Thymus (tissue), 11 donors: ENCODE results near the gene DCAF10. TPM values are rescaled to one million over a fixed set of nuclear protein-coding genes. Genes with fewer than 3 reads are reported as not detected.

Source experiments
- DNase-seq, 9 donors: peaks; one replicate each; pipeline ENCODE4 v3.0.0-alpha.2; 2013; ENCODE audit warnings: low spot score in 9 of 9, low read depth in 6 of 9, missing footprints in 1 of 9
- H3K27ac ChIP-seq, 2 donors: one replicate each; pipeline ENCODE4 v1.5.1; 2013; ENCODE audit warnings: control low read depth in 1 of 2, low read depth in 1 of 2, low read length in 1 of 2, mild to moderate bottlenecking in 1 of 2, moderate library complexity in 1 of 2
- H3K27me3 ChIP-seq, 2 donors: one replicate each; pipeline ENCODE4 v1.5.1; 2013; ENCODE audit warnings: low read length in 1 of 2; ENCODE audit not compliant: control insufficient read depth in 2 of 2, insufficient read depth in 1 of 2
- H3K36me3 ChIP-seq, 2 donors: one replicate each; pipeline ENCODE4 v1.5.1; 2013; ENCODE audit warnings: low read length in 1 of 2, mild to moderate bottlenecking in 1 of 2, moderate library complexity in 1 of 2; ENCODE audit not compliant: control insufficient read depth in 2 of 2, insufficient read depth in 2 of 2
- H3K4me1 ChIP-seq, 2 donors: one replicate each; pipeline ENCODE4 v1.5.1; 2013; ENCODE audit warnings: low read length in 2 of 2; ENCODE audit not compliant: control insufficient read depth in 2 of 2, insufficient read depth in 2 of 2
- H3K4me3 ChIP-seq, 2 donors: one replicate each; pipeline ENCODE4 v1.5.1; 2013; ENCODE audit warnings: low read length in 2 of 2, control low read depth in 1 of 2, mild to moderate bottlenecking in 1 of 2
- H3K9me3 ChIP-seq, 2 donors: one replicate each; pipeline ENCODE4 v1.5.1; 2013; ENCODE audit warnings: low read length in 1 of 2, mild to moderate bottlenecking in 1 of 2; ENCODE audit not compliant: control insufficient read depth in 2 of 2, insufficient read depth in 1 of 2
- WGBS: extraction: QIAGEN DNeasy Blood & Tissue Kit; methylation state at CpG from one replicate; pipeline ENCODE4 v1.1.7; 2013; 5-methylcytosine and 5-hydroxymethylcytosine counted together
- polyA plus RNA-seq: library from polyadenylated mRNA; stranded (reverse); fragments of 200-250 nt; gene quantifications from one replicate; pipeline ENCODE4 v1.2.3, GENCODE V29; 2013
- total RNA-seq: library from RNA; stranded (reverse); fragments of 120-200 nt; gene quantifications from one replicate; pipeline ENCODE4 v1.2.4, GENCODE V29; 2013
- donor health status: healthy.

The DCAF10 gene
- total and polyA plus RNA-seq, 2 donors: 7.6 to 7.7 TPM

DNA sequence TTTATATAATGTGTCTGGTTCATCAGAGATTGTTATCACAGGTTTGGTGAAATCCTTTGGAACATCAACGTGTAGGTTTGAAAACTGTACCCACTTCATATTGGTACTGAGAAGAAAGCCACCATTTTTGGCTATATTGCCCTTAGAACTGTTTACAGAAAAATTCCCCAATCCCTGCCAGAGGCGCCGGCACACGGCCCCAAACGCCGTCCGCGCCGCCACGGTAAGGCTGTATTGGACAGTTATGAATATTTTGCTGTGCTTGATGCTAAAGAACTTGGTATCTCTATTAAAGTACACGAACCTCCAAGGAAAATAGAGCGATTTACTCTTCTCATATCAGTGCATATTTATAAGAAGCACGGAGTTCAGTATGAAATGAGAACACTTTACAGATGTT lies 35.2 kb downstream of the DCAF10 start:
- Histone ChIP-seq H3K4me3 (no peak overlapping the region), H3K4me1 (no peaks in the 10 kb centered on the region), H3K27ac (no peak overlapping the region), H3K36me3 (peaks cover 0 to 8% of the 10 kb centered on the region in 2 donors), H3K9me3 (no peaks in the 10 kb centered on the region), H3K27me3 (no peaks in the 10 kb centered on the region)
- WGBS: 99% methylated on average over 13 of the region's 13 CpGs
- no peak for DNase-seq

- Histone ChIP-seq H3K4me3 (no peak overlapping the region), H3K27me3 (no peaks in the 10 kb centered on the region), H3K27ac (no peak overlapping the region), H3K4me1 (no peaks in the 10 kb centered on the region), H3K36me3 (peaks cover 0 to 8% of the 10 kb centered on the region in 2 donors), H3K9me3 (no peaks in the 10 kb centered on the region)
- no peak for DNase-seq
- WGBS: 97% methylated on average over 2 of the region's 2 CpGs
Observed at GRCh38 chr9:37836386-37836785, 35.8 kb downstream of the DCAF10 start.

GRCh38 chr9:37839496-37840461 lies 39.2 kb downstream of the DCAF10 start:
- Histone ChIP-seq H3K27ac (no peak overlapping the region), H3K4me3 (no peak overlapping the region), H3K9me3 (no peaks in the 10 kb centered on the region), H3K36me3 (peaks cover 0 to 4% of the 10 kb centered on the region in 2 donors), H3K27me3 (no peaks in the 10 kb centered on the region), H3K4me1 (no peaks in the 10 kb centered on the region)
- 97% methylated on average over 3 of the region's 3 CpGs for WGBS
- DNase-seq: no peak

- 97% methylated on average over 4 of the region's 4 CpGs for WGBS
- Histone ChIP-seq H3K4me1 (no peaks in the 10 kb centered on the region), H3K9me3 (no peaks in the 10 kb centered on the region), H3K4me3 (no peak overlapping the region), H3K27me3 (no peaks in the 10 kb centered on the region), H3K27ac (no peak overlapping the region), H3K36me3 (peaks cover 0 to 3% of the 10 kb centered on the region in 2 donors)
- DNase-seq: no peak
Observed at GRCh38 chr9:37840560-37841194, 40.1 kb downstream of the DCAF10 start.

- Histone ChIP-seq H3K4me1 (no peaks in the 10 kb centered on the region), H3K36me3 (peaks cover 0 to 4% of the 10 kb centered on the region in 2 donors), H3K27me3 (no peaks in the 10 kb centered on the region), H3K4me3 (no peak overlapping the region), H3K9me3 (no peaks in the 10 kb centered on the region), H3K27ac (no peak overlapping the region)
- WGBS: 100% methylated on average over 2 of the region's 2 CpGs
- DNase-seq: no peak
Observed at GRCh38 chr9:37852222-37852621, 51.6 kb downstream of the DCAF10 start.

DNA sequence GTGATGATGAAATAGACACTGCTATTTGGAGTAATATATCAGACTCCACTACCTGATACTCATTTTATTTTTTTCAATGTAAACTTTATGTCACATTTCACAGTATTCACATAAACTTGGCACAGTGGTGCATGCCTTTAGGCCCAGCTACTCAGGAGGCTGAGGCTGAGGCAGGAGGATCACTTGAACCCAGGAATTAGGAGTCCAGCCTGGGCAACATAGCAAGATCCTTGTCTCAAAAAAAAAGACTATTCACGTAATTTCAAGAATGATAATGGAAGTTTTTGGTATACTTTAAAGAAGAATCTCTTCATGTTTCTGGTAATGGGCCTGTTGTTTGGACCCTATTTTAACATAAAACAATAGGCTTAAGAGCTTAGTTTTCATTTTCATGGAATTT lies 56.0 kb downstream of the DCAF10 start:
- no peak for DNase-seq
- Histone ChIP-seq H3K4me3 (no peak overlapping the region), H3K27me3 (no peaks in the 10 kb centered on the region), H3K9me3 (no peaks in the 10 kb centered on the region), H3K4me1 (no peaks in the 10 kb centered on the region), H3K36me3 (peaks cover 18 to 36% of the 10 kb centered on the region in 2 donors), H3K27ac (no peak overlapping the region)
- WGBS: 99% methylated on average over 1 of the region's 1 CpG

- Histone ChIP-seq H3K4me1 (no peaks in the 10 kb centered on the region), H3K27me3 (no peaks in the 10 kb centered on the region), H3K9me3 (no peaks in the 10 kb centered on the region), H3K27ac (no peak overlapping the region), H3K4me3 (no peak overlapping the region), H3K36me3 (peaks cover 23 to 45% of the 10 kb centered on the region in 2 donors)
- 97% methylated on average over 1 of the region's 1 CpG for WGBS
- no peak for DNase-seq
Observed at GRCh38 chr9:37859043-37859442, 58.4 kb downstream of the DCAF10 start.

DNA sequence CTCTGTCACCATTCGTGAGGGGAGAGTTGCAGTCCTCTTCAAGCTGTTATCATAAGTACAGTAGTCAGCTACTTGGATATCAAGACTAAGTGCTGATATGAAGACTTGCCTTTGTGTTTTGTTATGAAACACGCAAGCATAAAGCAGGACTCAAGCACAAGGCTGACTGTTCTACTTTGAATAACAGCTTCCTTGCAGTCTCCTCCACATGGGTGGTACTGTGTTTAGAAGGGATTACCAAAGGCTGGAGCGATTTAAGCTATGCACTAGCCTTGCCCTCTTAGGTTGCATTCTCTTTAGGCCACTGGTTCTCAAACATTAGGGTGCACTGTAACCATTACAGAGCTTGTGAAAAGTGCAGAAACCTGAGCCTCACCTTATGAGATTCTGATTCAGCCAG lies 61.9 kb downstream of the DCAF10 start:
- H3K4me3 ChIP-seq: no peak overlapping the region
- no peaks in the 10 kb centered on the region for H3K9me3 ChIP-seq
- no peak overlapping the region for H3K27ac ChIP-seq
- H3K27me3 ChIP-seq: no peaks in the 10 kb centered on the region
- H3K4me1 ChIP-seq: no peaks in the 10 kb centered on the region
- H3K36me3 ChIP-seq: peaks cover 19 to 43% of the 10 kb centered on the region in 2 donors
- no peak for DNase-seq
- WGBS: 97% methylated on average over 3 of the region's 3 CpGs

GRCh38 chr9:37870081-37870798 lies 69.6 kb downstream of the DCAF10 start:
- Histone ChIP-seq H3K4me1 (no peaks in the 10 kb centered on the region), H3K27me3 (no peaks in the 10 kb centered on the region), H3K27ac (no peak overlapping the region), H3K4me3 (no peak overlapping the region), H3K36me3 (no peaks in the 10 kb centered on the region), H3K9me3 (no peaks in the 10 kb centered on the region)
- DNase-seq: no peak
- WGBS: over 99% methylated on average over 5 of the region's 5 CpGs
